Fibroblast of gingiva (primary cell): ENCODE measurements around the gene ERCC5.
A peak's percentile ranks its signal among the peaks of the same experiment; 100 is the strongest.

Experiments
- DNase-seq: peaks from one replicate; pipeline ENCODE4 v3.0.0-alpha.2; 2011; ENCODE audit warnings: low read depth

ERCC5 gene

DNA sequence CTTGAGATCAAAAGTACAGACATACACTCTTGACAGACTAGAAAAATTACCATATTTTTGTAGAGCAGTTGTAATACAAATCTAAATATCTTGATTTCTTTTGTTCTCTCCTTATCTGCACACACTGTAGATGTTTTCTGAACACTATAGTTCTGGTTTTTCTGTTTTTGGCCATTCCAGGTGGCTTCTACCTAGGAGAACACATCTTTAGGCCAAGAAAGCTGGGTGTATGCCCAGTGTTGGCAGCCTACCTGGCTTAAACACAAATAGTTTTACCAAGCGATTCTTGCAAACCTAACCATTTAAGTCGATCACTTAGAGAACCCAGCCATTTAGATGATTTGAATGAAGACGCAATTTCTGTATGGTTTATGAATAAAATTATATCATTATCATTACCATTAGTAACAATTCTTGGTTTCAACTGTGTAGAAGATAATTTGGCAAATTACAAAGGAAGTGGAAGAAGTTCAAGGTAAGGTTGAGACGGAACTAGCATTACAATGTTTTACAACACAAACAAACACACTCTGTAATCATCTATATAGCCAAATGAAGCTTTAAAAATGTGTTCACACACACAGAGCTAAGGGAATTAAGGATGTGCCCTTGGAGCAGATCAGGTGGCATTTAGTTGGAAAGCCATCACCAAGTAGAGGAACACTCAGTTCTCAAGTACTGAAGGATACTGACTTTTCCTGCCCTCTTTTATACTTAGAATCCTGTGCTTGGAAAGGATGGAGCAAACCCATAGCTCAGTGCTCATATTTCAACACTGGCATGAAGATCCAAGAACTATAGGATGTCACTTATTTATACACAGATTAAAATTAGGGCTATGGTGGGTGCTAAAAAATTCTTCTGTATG lies 36.2 kb downstream of the ERCC5 start:
- DNase-seq, result no peak

- DNase-seq, result no peak
Observed at GRCh38 chr13:102892503-102892902, 46.7 kb downstream of the ERCC5 start.

GRCh38 chr13:102897371-102898138 lies 51.7 kb downstream of the ERCC5 start:
- no peak for DNase-seq

DNA sequence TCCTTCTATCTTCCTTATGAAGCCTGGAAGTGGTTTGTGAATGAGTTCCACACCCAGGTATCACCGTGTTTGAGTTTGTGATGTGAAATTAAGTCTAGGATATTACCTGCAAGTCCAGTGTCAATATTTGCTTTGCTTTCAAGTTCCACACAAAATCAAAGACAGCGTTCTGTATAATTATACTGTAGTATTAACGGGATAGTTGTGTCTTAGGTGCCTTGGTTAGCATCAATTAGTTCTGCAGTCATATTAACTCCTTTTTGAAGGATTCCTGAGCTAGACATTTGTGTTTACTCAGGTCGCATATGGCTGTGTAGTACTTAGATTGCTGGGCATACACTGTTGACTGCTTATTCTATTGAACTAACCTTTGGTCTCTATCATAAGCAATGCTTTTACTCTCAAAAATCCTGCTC lies 54.4 kb downstream of the ERCC5 start:
- DNase-seq, result no peak

GRCh38 chr13:102901056-102901455 lies 55.2 kb downstream of the ERCC5 start:
- DNase-seq, result no peak

GRCh38 chr13:102901615-102902305 lies 55.9 kb downstream of the ERCC5 start:
- no peak for DNase-seq

DNA sequence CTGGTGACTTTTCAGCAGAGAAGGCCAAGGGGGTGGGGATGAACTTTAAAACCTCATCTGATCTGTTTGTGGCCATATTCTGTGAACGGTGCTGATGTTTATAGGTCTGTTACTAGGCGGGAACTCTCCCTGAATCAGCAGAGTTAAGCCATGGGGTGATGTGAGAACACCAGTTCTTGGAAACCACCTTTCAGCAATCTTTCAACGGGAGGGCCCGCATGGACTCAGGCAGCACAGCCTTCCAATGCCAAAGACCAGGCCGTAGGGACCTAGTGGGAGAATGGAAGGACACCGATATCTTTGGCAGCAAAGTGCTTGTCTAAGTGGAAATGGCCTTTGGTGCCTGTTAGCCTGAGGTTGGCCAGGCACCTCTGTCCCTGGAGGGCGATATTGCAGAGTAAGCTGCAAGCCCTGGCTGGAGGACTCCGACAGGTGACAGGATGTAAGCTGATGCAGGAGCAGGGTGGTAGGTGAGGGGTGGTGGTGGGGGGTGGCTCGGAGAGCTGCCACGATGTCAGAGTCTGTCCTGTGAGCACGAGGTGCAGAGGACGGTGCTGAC lies 57.0 kb downstream of the ERCC5 start:
- no peak for DNase-seq

DNA sequence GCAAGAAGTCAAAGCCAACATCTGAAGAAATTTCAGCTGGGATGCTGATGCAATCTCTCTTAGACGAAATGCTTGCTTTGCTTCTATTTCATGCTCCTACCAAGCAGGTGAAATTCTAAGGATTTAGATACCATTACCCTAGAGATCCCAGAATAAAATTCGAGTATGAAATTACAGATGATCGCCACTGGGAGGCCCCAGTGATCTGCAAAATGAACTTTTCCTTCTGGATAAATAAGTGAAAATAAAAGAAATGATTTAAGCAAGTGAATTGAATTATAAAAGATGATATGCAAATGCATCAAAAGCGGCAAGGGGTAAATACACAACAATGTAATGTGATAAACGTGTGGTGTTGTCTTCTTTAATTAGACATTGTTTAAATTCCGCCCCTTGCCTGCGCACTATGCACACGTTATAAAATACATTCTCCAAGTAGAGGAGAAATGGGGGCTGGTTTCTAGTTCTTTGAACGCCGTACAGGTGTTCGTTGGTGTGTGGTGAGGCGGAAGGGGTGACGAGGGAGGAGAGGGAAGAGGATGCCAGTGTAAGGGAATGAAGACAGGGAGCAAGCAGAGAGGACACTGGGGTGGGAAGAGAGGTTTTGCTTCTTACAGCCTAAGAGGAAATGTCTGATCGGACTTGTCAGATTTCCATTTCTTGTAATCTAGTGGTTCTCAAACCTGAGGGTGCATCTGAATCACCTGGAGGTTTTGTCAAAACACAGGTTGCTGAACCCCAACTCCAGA lies 58.0 kb downstream of the ERCC5 start:
- no peak for DNase-seq

DNA sequence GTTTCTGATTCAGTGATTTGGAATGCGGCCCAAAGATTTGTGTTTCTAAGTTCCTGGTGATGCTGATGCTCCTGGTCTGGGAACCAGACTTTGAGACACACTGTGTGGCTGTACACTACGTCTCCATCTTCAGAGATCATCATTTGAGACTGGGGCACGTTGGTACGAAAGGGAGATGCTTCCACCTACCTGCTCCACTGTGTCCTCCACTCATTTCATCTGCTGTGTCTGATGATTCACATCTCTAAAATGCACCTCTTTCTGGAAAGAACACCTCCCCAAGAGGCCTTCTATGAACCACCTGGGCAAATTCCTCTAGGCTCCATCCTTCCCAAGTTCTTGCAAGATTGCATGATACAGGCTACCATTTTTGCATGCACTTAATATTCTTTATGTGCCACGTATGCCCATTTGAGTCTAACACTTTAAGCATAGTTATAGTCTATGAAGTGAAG lies 58.6 kb downstream of the ERCC5 start:
- no peak for DNase-seq

GRCh38 chr13:102905905-102906771 lies 60.3 kb downstream of the ERCC5 start:
- no peak for DNase-seq

- DNase-seq, result no peak
Observed at GRCh38 chr13:102907016-102907756, 61.4 kb downstream of the ERCC5 start.

- DNase-seq, result no peak
Observed at GRCh38 chr13:102907886-102908515, 62.2 kb downstream of the ERCC5 start.

DNA sequence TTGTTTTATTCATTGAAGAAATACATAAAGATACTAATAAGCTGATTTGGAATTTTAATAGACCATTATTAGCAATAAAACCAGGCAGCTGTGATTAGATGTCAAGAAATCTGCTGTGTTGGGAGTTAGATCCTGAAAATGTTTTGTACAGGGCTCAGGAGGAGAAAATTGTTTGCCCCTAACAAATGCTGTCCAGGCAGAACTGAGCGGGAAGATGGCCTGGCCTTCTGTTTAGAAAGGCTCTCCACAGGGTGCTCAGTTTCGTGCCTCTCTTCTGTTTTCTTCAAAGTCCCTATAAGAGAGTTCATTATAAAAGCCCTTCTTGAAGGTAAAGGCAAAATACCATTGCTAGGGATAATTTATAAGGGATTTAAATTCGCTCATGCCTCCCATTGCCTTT lies 64.1 kb downstream of the ERCC5 start:
- no peak for DNase-seq

- DNase-seq, result no peak
Observed at GRCh38 chr13:102911336-102911735, 65.5 kb downstream of the ERCC5 start.

GRCh38 chr13:102912599-102912998 lies 66.8 kb downstream of the ERCC5 start:
- no peak for DNase-seq

DNA sequence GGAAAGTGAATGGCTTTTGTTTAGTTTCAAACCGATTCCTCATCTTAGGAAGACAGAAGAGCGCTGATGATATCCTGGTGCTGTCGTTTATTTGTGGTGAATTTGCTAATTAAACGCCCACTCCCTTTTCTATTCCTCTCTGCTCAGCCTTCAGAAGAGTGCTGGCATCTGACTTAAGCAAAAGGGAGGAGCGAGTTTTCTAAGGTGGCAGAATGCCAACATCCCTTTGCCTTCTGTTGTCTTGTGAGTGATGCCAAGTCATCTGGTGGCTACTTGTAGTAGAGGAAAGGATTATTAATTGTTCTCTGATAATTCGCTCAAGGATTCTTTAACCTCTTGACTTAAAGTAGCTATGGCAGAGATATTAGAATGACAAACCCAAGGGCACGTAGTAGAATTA lies 68.1 kb downstream of the ERCC5 start:
- DNase-seq, result peak; percentile 10

DNA sequence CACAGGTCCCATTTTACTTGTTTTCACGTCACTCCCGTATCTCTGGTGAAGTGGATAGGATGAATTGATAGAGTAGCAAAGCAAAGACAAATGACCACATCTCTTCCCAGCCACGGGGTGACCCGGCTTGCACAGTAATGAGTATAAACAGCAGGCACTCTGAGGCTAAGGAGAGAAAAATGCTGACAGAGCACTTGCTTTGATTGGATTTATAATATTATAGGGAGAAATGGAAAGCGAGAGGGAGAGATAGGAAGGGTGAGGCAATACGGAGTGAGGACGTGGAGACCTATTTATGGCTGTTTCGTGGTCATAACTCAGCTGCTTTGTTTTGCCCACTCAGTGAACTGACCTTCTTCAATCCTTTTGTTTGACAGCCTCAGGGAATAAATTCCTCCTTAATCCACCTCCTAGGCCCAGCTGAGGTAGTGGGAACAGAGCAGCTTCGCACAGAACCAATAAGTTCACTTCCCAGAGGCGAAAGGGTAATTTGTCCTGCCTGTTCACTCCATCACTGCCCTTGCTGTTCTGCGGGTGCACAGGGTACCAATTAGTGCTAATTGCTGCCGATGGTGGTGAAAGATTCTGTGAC lies 68.6 kb downstream of the ERCC5 start:
- no peak for DNase-seq

GRCh38 chr13:102915393-102915930 lies 69.6 kb downstream of the ERCC5 start:
- DNase-seq, result no peak

GRCh38 chr13:102917019-102917418 lies 71.2 kb downstream of the ERCC5 start:
- no peak for DNase-seq
